Measurements from ENCODE around the gene RFC5. TPM values are rescaled to one million over a fixed set of nuclear protein-coding genes. Genes with fewer than 3 reads are reported as not detected.

The RFC5 gene
- total and polyA plus RNA-seq, 12 donors: 5.8 to 28.0 (median 8.6) TPM

DNA sequence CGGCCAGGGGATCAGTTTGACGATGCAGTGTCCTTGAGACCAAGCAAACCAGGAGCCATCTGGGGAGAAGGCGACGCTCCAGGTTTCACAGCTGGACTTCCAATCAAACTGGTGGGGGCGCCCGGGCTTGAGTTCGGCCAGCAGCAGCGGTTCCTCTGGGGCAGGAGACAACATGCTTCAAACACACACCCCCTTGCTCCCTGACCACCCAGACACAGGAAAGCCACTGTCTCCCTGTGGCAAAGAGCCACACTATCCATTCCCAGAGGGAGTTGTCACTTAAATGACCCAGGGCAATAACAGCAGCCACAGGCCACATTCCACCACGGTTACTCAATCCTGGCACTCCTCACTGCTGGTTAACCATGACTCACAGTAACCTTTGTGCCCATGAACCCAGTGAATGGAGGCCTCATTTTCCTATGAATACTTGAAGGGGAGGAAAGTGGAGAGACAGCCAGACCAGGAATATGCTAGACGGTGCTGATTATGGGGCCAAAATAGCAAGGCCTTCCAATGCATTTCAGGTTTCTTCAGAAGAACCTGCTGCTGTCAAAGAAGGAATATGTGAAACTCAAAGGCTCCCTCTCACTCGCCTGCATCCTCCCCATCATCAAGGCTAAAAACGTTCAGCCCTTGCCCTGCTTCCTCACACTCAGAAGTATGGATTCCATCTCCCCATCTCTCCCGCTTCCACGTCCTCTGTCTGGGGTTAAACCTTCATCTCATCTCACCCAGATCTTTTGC is 36.0 kb downstream of the RFC5 start:
- Histone ChIP-seq H3K4me3 (peak overlapping the region in 1 of 4 donors; percentile 10), H3K9me3 (replicated peaks in 1 of 3) (no peaks in the 10 kb centered on the region), H3K27ac (peak overlapping the region; percentile 67 to 91 (median 76)), H3K36me3 (replicated peaks in 1 of 2) (peaks cover 0 to 27% of the 10 kb centered on the region in 2 donors), H3K27me3 (no peaks in the 10 kb centered on the region), H3K4me1 (replicated peaks in 1 of 2) (peaks cover 10 to 47% of the 10 kb centered on the region in 2 donors)
- peak; percentile 79 to 98 (median 94) for DNase-seq
- WGBS, 4 donors: 27 to 41% (median 38%) methylated on average over 6 to 14 of the region's 14 CpGs
- intact Hi-C loops (cut with DNase I): no loop called here
- TF ChIP-seq, protein P1, sequence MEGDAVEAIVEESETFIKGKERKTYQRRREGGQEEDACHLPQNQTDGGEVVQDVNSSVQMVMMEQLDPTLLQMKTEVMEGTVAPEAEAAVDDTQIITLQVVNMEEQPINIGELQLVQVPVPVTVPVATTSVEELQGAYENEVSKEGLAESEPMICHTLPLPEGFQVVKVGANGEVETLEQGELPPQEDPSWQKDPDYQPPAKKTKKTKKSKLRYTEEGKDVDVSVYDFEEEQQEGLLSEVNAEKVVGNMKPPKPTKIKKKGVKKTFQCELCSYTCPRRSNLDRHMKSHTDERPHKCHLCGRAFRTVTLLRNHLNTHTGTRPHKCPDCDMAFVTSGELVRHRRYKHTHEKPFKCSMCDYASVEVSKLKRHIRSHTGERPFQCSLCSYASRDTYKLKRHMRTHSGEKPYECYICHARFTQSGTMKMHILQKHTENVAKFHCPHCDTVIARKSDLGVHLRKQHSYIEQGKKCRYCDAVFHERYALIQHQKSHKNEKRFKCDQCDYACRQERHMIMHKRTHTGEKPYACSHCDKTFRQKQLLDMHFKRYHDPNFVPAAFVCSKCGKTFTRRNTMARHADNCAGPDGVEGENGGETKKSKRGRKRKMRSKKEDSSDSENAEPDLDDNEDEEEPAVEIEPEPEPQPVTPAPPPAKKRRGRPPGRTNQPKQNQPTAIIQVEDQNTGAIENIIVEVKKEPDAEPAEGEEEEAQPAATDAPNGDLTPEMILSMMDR (IDR thresholded peaks at IDR 0.05): no peak
- peak in 1 of 2 donors; percentile 62 for TF ChIP-seq POLR2A (IDR thresholded peaks at IDR 0.05)

DNA sequence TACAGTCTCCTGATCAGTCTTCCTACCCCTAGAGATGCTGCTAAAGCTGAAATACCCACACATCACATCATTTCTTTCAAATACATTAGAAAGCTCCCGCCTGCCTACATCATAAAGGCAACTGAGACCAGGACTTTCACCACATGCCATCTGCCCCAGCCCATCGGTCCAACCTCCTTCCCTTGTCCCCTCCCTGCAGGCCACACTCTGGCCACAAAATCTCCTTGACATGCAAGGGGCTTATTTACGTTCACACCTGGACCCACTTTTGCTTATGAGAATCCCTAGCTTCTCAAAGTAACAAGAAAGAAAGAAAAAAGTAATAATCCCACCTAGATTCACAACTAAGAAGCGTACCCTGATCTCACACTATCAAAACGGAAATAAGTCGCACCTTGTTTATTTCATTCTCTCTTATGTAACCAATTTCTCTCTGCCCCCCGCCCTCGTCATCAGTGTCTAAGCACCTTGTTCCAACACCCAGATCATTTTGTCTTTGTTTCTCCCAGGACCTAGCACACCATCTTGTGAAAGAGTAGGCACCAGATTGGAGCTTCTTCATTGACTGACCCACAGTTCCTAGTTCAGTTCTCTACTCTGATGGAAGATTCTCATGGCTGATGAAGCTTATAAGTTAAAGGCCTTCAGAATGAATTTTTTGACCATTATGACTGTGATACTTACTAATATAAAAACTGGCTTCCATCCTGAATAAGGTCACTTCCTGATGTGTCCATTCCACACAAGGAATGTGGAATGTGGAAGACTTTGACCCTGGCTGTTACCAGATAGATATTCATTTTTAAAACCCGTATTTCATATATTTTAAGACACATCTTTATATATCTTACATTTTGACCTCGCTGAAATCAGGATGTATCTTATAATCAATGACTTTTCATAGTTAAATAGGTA is 36.8 kb downstream of the RFC5 start:
- Histone ChIP-seq H3K27ac (peak overlapping the region; percentile 67 to 91 (median 76)), H3K27me3 (no peaks in the 10 kb centered on the region), H3K4me1 (replicated peaks in 1 of 2) (peaks cover 10 to 47% of the 10 kb centered on the region in 2 donors), H3K36me3 (replicated peaks in 1 of 2) (peaks cover 0 to 24% of the 10 kb centered on the region in 2 donors), H3K9me3 (replicated peaks in 1 of 3) (no peaks in the 10 kb centered on the region), H3K4me3 (no peak overlapping the region)
- TF ChIP-seq POLR2A (IDR thresholded peaks at IDR 0.05): no peak
- TF ChIP-seq, protein P1 (IDR thresholded peaks at IDR 0.05): no peak
- 87 to 92% (median 89%) methylated on average over 10 of the region's 10 CpGs for whole genome bisulfite sequencing, 4 donors
- DNase-seq: no peak
- intact Hi-C loops (cut with DNase I): no loop called here

GRCh38 chr12:118055144-118055557 is 38.6 kb downstream of the RFC5 start:
- Histone ChIP-seq H3K27me3 (no peaks in the 10 kb centered on the region), H3K4me1 (replicated peaks in 1 of 2) (peaks cover 13 to 56% of the 10 kb centered on the region in 2 donors), H3K9me3 (replicated peaks in 1 of 3) (no peaks in the 10 kb centered on the region), H3K36me3 (replicated peaks in 1 of 2) (peaks cover 0 to 15% of the 10 kb centered on the region in 2 donors), H3K4me3 (no peak overlapping the region), H3K27ac (peak overlapping the region in 3 of 5 donors; percentile 38 to 67 (median 39))
- intact Hi-C loops (cut with DNase I): no loop called here
- DNase-seq: peak; percentile 34 to 83 (median 66)
- no peak for TF ChIP-seq POLR2A (IDR thresholded peaks at IDR 0.05)
- TF ChIP-seq, protein P1 (IDR thresholded peaks at IDR 0.05): peak; percentile 39 to 63 (median 50)
- 32 to 46% (median 37%) methylated on average over 2 of the region's 2 CpGs for WGBS, 4 donors
